HepG2 (cell line): ENCODE data around the gene DRAXIN. TPM values are rescaled to one million over a fixed set of nuclear protein-coding genes. Genes with fewer than 3 reads are reported as not detected.

Experiments used
- SIX4 ChIP-seq: sonication (generic); formaldehyde crosslinking; IDR thresholded peaks from 2 replicates; pipeline ENCODE4 v1.4.0; 2020; ENCODE audit warnings: missing genetic modification reagents
- USF2 ChIP-seq, 2 experiments: sonication (generic) in 1 of 2; formaldehyde crosslinking in 1 of 2; IDR thresholded peaks; 2 replicates each; pipeline versions ENCODE4 v1.5.1 to v1.6.1; 2011 to 2020; ENCODE audit warnings: borderline replicate concordance in 1 of 2, low read depth in 1 of 2, low read length in 1 of 2, mild to moderate bottlenecking in 1 of 2, missing genetic modification reagents in 1 of 2, moderate library complexity in 1 of 2
- ZNF687 ChIP-seq: sonication (generic); formaldehyde crosslinking; IDR thresholded peaks from 2 replicates; pipeline ENCODE4 v1.5.1; 2020; ENCODE audit warnings: mild to moderate bottlenecking, missing genetic modification reagents, moderate library complexity
- ZNF816 ChIP-seq: sonication (generic); formaldehyde crosslinking; IDR thresholded peaks from 2 replicates; pipeline ENCODE4 v1.8.0; 2022; ENCODE audit warnings: missing genetic modification reagents, mild to moderate bottlenecking, borderline replicate concordance
- ZSCAN20 ChIP-seq: sonication (generic); formaldehyde crosslinking; IDR thresholded peaks from 2 replicates; pipeline ENCODE4 v1.4.0; 2020; ENCODE audit warnings: missing genetic modification reagents, mild to moderate bottlenecking, borderline replicate concordance
- polyA plus RNA-seq, 8 experiments: library from polyadenylated mRNA; depleted of rRNA in 3 of 8; stranded (reverse) in 7 of 8; unstranded in 1 of 8; fragments of >200 nt; fragmentation: Illumina TruSeq in 4 of 8; extraction: Trizol in 4 of 8; gene quantifications; 2 replicates each; pipeline versions ENCODE4 v1.2.1 to v1.2.3, GENCODE V29; 2011 to 2016; ENCODE audit warnings: low read depth in 4 of 8, missing spikeins in 1 of 8, mixed read lengths in 1 of 8; ENCODE audit not compliant: insufficient read depth in 1 of 8
- total RNA-seq, 5 experiments: library from RNA; depleted of rRNA; stranded (reverse); fragments of >200 nt; fragmentation: Illumina TruSeq; extraction: Trizol; gene quantifications; 2 replicates each; pipeline ENCODE4 v1.2.3, GENCODE V29; 2016; ENCODE audit warnings: low read depth in 1 of 5

The DRAXIN gene
- total and polyA plus RNA-seq, 2 of the 13 experiments (the other 11 are each of a cell fraction or from before 2014, with no cell fraction given) = 0.02 TPM; not detected in 1

DNA sequence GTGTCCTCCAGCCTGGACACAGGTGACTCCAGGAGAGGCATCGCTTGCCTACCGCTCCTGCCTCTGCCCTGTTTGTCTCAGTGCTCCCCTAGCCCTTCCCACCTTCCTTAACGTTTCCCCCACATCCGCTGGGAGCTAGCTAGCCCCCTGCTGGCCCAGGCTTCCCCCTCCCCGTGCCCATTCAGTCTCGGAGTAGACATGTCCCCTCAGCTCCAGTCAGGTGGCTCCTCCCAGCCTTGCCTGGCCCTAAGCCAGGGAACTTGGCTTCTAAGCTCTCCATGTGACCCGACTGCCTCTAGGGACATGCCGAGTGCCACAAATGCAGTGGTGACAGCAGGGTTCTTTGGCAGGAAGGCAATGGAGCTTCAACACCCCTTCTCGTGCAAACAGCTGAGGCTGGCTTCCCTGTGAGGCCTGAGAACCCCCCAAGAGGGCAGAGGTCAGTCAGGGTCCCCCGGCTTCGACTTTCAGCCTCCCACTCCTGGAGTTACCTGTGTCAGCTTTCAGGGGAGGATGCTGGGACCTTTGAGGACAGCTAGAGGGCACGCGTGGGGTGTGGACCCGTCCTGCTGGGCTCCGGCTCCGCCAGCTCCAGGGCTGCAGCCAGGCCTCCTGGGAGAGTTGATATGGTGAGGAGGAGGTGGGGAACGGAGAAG, 16.2 kb downstream of the DRAXIN start (continued):
- TF ChIP-seq USF2 (IDR thresholded peaks at IDR 0.05; ENCODE audit: low read depth, low read length) (peak; percentile 53), USF2 (CRISPR knock-in tag; IDR thresholded peaks at IDR 0.05; ENCODE audit: borderline replicate concordance) (peak; percentile 31; the same call in 1 of the 2 replicates), ZSCAN20 (CRISPR knock-in tag) (no peak), ZNF687 (CRISPR knock-in tag) (peak; percentile 53), ZNF816 (CRISPR knock-in tag) (no peak), SIX4 (no peak)
- TF ChIP-seq, all 625 proteins: peak for 10
